Inflammatory macrophage (primary cell): ENCODE measurements around the gene GPR25.

Experiments used
- DNase-seq, 2 donors: peaks; one replicate each; pipeline ENCODE4 v3.0.0-alpha.2; 2020 to 2022

Gene GPR25

DNA sequence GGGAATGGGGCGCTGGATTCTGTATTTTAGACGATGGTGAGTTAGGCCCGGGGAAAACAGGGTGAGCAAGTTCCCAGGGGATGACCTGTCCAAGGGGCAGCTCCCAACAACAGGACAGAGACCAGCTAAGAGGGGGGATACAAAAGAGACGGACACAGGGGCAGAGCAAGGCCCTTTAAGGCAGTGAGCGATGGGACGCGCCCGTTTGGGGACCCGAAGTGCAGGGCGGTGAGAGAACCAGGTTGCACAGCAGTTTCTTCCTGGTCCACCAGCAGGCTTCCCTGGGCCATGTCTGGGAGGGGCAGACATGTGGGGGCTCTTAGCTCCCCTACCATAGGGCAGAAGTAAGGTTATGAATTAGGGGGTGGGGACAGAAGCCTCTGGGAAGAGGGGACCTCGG is 43.9 kb downstream of the GPR25 start:
- no peak for DNase-seq

DNA sequence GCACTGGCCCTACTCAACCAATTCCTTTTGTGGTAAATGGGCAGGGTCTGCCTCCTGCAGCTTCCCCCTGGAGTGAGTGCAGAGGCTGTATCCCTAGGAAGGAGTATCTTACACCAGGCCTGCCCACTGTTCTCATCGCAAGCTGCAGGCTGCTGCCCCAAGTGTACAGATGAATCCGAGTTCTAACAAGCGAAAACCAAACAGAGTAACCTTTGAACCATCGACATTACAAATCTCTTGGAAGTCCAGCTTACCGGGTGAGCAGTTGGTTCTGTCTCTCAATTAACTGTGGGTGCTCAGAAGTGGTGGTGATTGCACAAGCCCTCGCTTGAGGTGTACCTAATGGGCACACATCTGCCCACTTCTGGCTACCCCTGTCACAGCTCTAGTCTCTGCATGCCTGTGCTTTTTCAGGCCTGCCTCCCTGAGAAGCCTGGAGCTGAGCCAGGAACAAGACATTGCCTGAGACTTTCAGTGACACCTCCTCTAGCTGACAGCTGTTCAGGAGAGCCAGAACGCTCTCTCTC is 44.6 kb downstream of the GPR25 start:
- no peak for DNase-seq

DNA sequence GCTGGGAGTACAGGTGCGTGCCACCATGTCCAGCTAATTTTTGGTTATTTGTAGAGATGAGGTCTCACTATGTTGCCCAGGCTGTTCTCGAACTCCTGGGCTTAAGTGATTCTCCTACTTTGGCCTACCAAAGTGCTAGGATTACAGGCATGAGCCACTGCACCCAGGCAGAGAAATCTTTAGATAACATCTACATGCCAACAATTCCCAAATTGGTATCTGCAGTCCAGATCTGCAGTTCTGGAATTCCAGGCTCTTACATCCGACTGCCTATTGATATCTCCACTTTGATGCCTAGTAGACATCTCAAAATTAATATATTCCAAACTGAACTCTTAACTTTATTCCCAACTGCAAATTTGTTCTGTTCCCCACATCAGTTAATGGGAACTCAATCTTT is 45.2 kb downstream of the GPR25 start:
- no peak for DNase-seq

DNA sequence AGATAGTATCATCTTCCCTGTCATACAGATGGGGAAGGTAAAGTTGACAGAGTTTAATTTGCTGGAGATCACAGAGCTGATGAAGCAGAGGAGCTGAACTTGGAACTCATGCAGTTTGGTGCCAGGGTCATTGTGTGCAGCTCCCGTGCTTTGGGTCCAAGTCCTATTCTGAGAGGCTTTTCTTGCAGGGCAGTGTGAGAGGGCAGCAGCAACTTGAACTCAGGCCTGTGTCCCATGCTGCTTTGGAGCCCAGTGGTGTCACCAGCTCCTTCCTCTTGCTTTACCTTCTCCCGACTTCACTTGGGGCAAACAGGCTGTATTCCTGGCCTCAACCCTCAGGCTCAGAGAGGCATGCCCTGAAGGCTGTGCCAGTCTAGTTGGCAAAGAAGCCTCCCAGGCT is 46.6 kb downstream of the GPR25 start:
- no peak for DNase-seq

DNA sequence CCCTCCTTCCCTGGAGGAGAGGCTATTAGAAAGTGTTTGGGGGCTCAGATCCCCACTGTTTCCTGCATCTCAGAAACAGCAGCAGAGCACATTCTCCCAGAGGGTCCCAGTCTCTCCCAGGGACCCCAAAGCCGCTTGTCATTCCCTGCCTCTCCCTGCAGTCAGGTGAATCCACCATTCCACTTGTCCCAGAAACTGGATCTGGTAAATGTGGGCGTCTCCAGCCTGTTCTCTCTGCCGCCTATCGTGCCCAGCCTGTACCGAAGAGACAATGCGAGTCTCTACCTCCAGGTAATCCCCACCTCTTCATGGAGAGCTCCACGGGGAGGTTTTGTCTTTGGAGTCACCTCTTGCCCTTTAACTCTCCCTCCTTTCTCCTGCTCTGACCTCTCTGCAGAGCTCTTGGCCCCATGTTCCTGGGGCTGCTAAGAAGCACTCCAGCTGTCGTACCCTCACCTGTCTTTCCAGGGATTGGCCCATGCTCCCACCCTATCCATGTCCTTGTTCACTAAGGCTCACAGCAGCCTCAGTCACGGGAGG is 48.9 kb downstream of the GPR25 start:
- no peak for DNase-seq

DNA sequence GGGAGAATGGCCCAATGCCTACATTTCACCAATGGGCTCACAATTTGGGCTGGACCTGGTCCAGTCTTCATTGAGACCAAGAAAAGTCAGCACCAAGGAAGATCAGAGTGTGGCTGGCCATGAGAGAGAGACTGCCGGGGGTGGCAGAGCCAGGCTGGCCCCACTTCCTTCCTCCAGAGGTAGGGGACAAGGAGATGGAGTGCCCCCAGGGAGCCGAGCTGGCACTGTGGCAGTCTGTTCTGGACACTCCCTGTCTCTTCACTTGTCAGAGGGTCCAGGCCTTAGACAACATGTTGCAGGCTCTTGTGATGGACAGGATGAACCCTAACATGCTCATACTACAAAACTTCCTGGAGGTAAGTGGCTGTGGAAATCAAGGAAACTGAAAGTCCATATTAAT is 49.6 kb downstream of the GPR25 start:
- DNase-seq: no peak

DNA sequence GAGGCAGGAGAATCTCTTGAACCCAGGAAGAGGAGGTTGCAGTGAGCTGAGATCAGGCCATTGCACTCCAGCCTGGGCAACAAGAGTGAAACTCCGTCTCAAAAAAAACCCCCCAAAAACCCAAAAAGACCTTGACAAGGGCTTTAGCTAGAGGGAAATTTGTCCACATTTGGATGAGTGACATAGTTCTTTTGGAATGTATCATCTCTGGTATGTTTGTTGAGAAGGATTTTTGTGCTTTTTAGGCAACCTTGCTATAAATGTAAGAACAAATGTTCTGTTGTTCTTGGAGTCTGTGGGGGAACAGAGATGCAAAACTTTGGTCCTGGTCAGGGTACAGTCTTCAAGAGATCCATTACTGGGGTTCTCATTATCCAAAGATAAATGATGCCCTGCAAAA is 50.8 kb downstream of the GPR25 start:
- DNase-seq: no peak
